ENCODE data around the gene CACNA2D2. TPM values are rescaled to one million over a fixed set of nuclear protein-coding genes. Genes with fewer than 3 reads are reported as not detected.

CACNA2D2 gene
- total RNA-seq, 1 donor from 2014 or later: not detected

DNA sequence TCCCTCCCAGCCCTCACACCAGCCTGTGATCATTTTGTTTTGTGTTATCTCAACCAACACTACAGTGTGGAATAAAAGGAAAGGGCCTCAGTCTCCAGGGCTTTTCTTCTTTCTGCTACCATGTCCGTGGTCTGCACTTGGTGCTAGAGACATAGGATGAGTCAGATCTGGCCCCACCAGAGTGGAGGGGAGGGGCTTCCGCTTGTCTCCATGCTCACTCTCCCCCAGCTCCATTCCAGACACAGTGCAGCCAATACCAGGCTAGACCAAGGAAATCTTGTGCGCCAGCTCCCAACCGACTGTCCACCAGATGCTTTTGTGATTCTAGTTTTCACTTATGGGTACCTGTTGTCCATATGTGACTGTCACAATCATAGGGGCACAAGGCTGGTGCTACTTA, 92.2 kb downstream of the CACNA2D2 start:
- Histone ChIP-seq H3K27me3 (ENCODE audit: control insufficient read depth, insufficient read depth, low read length) (peaks cover 17% of the 10 kb centered on the region), H3K36me3 (ENCODE audit: control insufficient read depth, insufficient read depth, low read length) (no peaks in the 10 kb centered on the region), H3K4me3 (ENCODE audit: low read depth, low read length) (no peak overlapping the region)
- DNase-seq (ENCODE audit: low read depth) (no peak), FAIRE-seq (peak; percentile 50)
- TF ChIP-seq, protein P1, sequence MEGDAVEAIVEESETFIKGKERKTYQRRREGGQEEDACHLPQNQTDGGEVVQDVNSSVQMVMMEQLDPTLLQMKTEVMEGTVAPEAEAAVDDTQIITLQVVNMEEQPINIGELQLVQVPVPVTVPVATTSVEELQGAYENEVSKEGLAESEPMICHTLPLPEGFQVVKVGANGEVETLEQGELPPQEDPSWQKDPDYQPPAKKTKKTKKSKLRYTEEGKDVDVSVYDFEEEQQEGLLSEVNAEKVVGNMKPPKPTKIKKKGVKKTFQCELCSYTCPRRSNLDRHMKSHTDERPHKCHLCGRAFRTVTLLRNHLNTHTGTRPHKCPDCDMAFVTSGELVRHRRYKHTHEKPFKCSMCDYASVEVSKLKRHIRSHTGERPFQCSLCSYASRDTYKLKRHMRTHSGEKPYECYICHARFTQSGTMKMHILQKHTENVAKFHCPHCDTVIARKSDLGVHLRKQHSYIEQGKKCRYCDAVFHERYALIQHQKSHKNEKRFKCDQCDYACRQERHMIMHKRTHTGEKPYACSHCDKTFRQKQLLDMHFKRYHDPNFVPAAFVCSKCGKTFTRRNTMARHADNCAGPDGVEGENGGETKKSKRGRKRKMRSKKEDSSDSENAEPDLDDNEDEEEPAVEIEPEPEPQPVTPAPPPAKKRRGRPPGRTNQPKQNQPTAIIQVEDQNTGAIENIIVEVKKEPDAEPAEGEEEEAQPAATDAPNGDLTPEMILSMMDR (IDR thresholded peaks at IDR 0.05; ENCODE audit: insufficient read depth, low read length, severe bottlenecking): no peak

DNA sequence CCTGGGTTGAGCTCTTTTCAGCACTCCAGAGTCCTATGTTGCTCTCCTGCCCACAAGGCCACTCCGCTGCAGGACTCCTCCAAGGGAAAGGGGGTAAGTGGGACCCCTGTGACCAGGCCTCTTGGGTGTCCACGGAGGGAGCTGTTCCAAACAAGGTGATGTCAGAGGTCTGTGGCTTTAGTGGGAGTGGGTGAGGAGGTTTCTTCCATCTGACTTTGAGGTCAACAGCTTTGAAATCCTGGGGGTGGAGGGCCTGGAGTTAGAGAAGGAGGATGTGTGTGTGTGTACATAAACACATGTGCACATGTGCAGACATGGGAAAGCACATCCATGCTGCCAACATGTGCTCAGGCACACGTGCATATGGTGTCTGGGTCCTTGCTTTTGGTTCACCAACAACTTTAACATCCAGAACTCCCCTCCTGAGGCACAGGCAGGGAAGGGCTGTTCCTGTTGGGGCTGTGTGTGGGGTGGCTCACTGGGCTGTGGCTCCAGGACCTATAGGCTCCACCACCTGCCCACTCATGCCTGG, 92.8 kb downstream of the CACNA2D2 start:
- Histone ChIP-seq H3K4me3 (ENCODE audit: low read depth, low read length) (no peak overlapping the region), H3K27me3 (ENCODE audit: control insufficient read depth, insufficient read depth, low read length) (peaks cover 17% of the 10 kb centered on the region), H3K36me3 (ENCODE audit: control insufficient read depth, insufficient read depth, low read length) (no peaks in the 10 kb centered on the region)
- FAIRE-seq: peak; percentile 23
- DNase-seq (ENCODE audit: low read depth): no peak
- TF ChIP-seq, protein P1 (IDR thresholded peaks at IDR 0.05; ENCODE audit: insufficient read depth, low read length, severe bottlenecking): no peak

DNA sequence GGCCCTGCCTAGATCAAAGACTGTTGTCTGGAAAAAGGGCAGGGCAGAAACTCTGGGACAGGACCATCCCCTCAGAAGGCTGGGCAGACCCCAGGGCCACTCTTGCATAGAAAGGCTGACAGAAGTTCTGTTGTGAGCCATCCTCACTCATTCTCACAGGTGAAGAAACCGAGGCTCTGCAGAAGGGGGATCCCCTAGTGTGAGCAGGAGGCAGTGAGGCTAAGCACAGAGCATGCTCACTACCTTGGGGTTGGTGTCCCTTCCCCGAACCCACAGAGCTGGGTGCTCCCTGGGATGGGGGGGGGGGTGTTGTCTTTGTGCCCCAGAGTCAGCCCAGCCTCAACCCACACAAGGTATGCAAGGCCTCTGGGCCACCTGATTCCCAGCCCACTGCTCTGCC, 93.2 kb downstream of the CACNA2D2 start:
- H3K4me3 ChIP-seq (ENCODE audit: low read depth, low read length): no peak overlapping the region
- DNase-seq (ENCODE audit: low read depth) (no peak), FAIRE-seq (no peak)
- TF ChIP-seq, protein P1 (IDR thresholded peaks at IDR 0.05; ENCODE audit: insufficient read depth, low read length, severe bottlenecking): no peak
- no peaks in the 10 kb centered on the region for H3K36me3 ChIP-seq (ENCODE audit: control insufficient read depth, insufficient read depth, low read length)
- H3K27me3 ChIP-seq (ENCODE audit: control insufficient read depth, insufficient read depth, low read length): peaks cover 14% of the 10 kb centered on the region

DNA sequence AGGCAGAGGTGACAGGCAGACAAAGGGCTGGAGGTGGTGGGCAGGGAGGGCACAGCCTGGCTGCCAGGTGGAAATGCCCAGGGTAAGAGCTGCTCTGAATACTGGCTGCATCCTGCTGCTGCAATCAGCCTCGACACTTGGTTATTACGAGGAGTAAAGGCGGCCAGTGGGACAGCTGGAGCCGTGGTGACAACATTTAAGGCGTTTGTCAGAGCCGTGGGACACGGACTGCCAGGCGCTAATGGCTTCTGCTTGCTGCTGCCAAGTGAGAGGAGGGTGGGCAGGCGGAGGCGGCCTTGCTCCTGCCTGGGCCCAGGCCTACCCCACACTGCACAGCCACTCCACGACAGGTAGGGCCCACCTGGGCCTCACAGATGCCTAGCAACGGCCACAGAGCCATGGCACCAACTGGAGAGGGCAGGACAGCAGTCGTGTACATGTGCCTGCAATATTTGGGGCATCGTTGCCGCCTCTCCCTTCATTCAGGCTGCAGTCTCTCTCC, 94.9 kb downstream of the CACNA2D2 start:
- TF ChIP-seq, protein P1 (IDR thresholded peaks at IDR 0.05; ENCODE audit: insufficient read depth, low read length, severe bottlenecking): no peak
- FAIRE-seq (no peak), DNase-seq (ENCODE audit: low read depth) (no peak)
- Histone ChIP-seq H3K36me3 (ENCODE audit: control insufficient read depth, insufficient read depth, low read length) (no peaks in the 10 kb centered on the region), H3K27me3 (ENCODE audit: control insufficient read depth, insufficient read depth, low read length) (peaks cover 16% of the 10 kb centered on the region), H3K4me3 (ENCODE audit: low read depth, low read length) (no peak overlapping the region)

DNA sequence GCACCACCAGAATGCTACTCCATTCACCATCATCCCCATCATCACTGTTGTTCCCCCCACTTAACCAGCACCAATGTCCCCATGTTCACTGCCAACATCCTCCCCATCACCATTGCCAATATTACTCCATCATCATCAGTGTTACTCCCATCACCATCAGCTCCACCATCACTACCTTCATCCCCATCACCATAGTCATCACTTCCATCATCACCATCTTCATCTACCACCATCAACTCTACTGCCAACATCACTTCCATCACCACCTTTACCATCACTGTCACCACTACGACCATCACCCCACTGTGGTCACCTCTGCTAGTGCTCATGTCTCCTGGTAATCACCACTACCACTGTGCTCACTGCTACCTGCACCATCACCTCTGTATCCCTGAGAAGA, 96.9 kb downstream of the CACNA2D2 start:
- FAIRE-seq (peak; percentile 93), DNase-seq (ENCODE audit: low read depth) (no peak)
- H3K36me3 ChIP-seq (ENCODE audit: control insufficient read depth, insufficient read depth, low read length): no peaks in the 10 kb centered on the region
- TF ChIP-seq, protein P1 (IDR thresholded peaks at IDR 0.05; ENCODE audit: insufficient read depth, low read length, severe bottlenecking): no peak
- H3K27me3 ChIP-seq (ENCODE audit: control insufficient read depth, insufficient read depth, low read length): peaks cover 23% of the 10 kb centered on the region
- no peak overlapping the region for H3K4me3 ChIP-seq (ENCODE audit: low read depth, low read length)

DNA sequence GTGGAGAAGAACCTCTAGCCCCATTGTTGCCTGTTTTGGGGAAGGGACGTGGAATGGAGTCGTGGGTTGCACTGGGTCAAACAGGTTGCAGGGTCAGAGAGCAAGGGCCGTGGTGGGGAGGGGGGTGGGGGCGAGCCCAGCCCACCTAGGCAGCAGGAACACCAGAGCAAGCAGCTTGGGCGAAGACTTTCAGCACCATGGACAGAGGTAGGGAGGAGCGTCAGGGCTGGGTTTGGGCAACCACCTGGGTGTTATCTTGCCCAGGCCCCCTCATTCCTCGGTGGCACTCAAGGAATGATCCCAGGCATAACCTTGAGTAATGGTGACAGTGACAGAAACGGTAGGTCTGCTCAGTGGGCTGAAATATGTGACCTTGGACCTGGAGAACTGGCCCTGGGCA, 98.2 kb downstream of the CACNA2D2 start:
- H3K27me3 ChIP-seq (ENCODE audit: control insufficient read depth, insufficient read depth, low read length): peaks cover 20% of the 10 kb centered on the region
- TF ChIP-seq, protein P1 (IDR thresholded peaks at IDR 0.05; ENCODE audit: insufficient read depth, low read length, severe bottlenecking): no peak
- H3K36me3 ChIP-seq (ENCODE audit: control insufficient read depth, insufficient read depth, low read length): no peaks in the 10 kb centered on the region
- H3K4me3 ChIP-seq (ENCODE audit: low read depth, low read length): no peak overlapping the region
- no peak for FAIRE-seq
- DNase-seq (ENCODE audit: low read depth): peak; percentile 13
